Type B pancreatic cell (in vitro differentiated cells): Measurements from ENCODE around the gene CTBP2. TPM values are rescaled to one million over a fixed set of nuclear protein-coding genes. Genes with fewer than 3 reads are reported as not detected.
"Not testable (repeated sequence)": the region's sequence is repeated elsewhere in the genome, so short reads cannot be mapped to it uniquely, and the experiment has no call there.

ENCODE experiments used
- DNase-seq: peaks from one replicate; pipeline ENCODE4 v3.0.0; 2021; ENCODE audit warnings: mixed read lengths; ENCODE audit not compliant: unreplicated experiment; ENCODE audit errors: extremely low spot score
- H3K27ac Mint-ChIP-seq: 2 replicates; pipeline ENCODE4 v1.8.0; 2021; ENCODE audit warnings: mild to moderate bottlenecking, mixed read lengths
- H3K27me3 Mint-ChIP-seq: 2 replicates; pipeline ENCODE4 v1.8.0; 2021; ENCODE audit warnings: mixed read lengths
- H3K36me3 Mint-ChIP-seq: 2 replicates; pipeline ENCODE4 v1.8.0; 2021; ENCODE audit warnings: mixed read lengths
- H3K4me1 Mint-ChIP-seq: one replicate; pipeline ENCODE4 v1.8.0; 2021; ENCODE audit warnings: mixed read lengths; ENCODE audit not compliant: unreplicated experiment
- H3K4me3 Mint-ChIP-seq: 2 replicates; pipeline ENCODE4 v1.8.0; 2021; ENCODE audit warnings: mild to moderate bottlenecking, mixed read lengths
- H3K9me3 Mint-ChIP-seq: 2 replicates; pipeline ENCODE4 v1.8.0; 2021; ENCODE audit warnings: mixed read lengths
- total RNA-seq: library from RNA; stranded (reverse); gene quantifications from 2 replicates; pipeline ENCODE4 v1.2.1, GENCODE V29; 2021; ENCODE audit warnings: low replicate concordance
- TF ChIP-seq, protein P1 (sequence below): fragments of 200-600 bp; sonication (generic); conservative IDR thresholded peaks from 2 replicates; pipeline ENCODE4 v1.5.0; 2021; ENCODE audit warnings: antibody characterized with exemption, mild to moderate bottlenecking

The CTBP2 gene
- total RNA-seq, 1 donor from 2014 or later: 113 TPM

DNA sequence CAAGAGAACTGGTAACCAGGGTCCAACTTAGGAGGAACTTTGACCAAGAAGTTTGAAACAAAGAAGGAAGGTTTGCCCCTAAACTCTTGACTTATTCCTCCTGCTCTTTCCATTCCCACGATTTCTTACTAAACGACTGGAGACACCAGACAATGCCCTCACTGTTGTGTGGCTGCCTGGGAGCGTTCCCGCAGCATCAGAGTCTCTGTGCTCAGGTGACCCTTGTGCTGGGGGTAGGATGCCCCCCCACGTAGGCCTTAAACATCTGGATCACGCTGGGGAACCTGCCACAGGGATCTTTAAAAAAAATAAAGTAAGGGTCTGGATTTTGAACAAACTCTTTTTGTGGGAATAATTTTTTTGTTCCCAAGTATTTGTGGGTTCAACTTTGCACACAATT is 30.1 kb upstream of the CTBP2 start:
- H3K36me3 Mint-ChIP-seq: no peaks in the 10 kb centered on the region
- H3K9me3 Mint-ChIP-seq: no peaks in the 10 kb centered on the region
- H3K4me1 Mint-ChIP-seq: peaks cover 4% of the 10 kb centered on the region
- H3K27me3 Mint-ChIP-seq: peaks cover 6% of the 10 kb centered on the region
- no peak overlapping the region for H3K27ac Mint-ChIP-seq
- TF ChIP-seq, protein P1, sequence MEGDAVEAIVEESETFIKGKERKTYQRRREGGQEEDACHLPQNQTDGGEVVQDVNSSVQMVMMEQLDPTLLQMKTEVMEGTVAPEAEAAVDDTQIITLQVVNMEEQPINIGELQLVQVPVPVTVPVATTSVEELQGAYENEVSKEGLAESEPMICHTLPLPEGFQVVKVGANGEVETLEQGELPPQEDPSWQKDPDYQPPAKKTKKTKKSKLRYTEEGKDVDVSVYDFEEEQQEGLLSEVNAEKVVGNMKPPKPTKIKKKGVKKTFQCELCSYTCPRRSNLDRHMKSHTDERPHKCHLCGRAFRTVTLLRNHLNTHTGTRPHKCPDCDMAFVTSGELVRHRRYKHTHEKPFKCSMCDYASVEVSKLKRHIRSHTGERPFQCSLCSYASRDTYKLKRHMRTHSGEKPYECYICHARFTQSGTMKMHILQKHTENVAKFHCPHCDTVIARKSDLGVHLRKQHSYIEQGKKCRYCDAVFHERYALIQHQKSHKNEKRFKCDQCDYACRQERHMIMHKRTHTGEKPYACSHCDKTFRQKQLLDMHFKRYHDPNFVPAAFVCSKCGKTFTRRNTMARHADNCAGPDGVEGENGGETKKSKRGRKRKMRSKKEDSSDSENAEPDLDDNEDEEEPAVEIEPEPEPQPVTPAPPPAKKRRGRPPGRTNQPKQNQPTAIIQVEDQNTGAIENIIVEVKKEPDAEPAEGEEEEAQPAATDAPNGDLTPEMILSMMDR: no peak
- H3K4me3 Mint-ChIP-seq: no peak overlapping the region
- DNase-seq: no peak

DNA sequence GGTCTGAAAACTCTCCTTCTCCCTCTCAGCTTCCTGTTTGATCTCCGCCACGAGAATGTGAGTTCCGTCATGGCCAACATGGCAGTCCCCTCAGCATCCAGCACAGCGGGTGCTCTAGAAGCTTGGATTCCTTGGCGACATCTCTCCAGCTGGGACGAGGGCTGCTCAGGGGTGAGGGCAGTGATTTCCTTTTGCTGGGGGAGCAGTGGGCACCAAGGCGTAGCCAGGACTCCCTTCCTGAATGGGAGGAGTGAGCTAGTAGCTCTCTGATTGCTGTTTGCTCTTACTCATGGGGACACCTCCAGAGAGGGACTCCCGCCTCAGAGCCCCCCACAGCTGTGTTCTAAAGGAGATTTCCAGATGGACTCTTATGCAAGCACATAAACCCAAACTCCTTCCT is 28.8 kb upstream of the CTBP2 start:
- Mint-ChIP-seq H3K9me3 (no peaks in the 10 kb centered on the region), H3K36me3 (no peaks in the 10 kb centered on the region), H3K4me1 (peaks cover 4% of the 10 kb centered on the region), H3K4me3 (no peak overlapping the region), H3K27ac (no peak overlapping the region), H3K27me3 (peaks cover 6% of the 10 kb centered on the region)
- TF ChIP-seq, protein P1: no peak
- no peak for DNase-seq

DNA sequence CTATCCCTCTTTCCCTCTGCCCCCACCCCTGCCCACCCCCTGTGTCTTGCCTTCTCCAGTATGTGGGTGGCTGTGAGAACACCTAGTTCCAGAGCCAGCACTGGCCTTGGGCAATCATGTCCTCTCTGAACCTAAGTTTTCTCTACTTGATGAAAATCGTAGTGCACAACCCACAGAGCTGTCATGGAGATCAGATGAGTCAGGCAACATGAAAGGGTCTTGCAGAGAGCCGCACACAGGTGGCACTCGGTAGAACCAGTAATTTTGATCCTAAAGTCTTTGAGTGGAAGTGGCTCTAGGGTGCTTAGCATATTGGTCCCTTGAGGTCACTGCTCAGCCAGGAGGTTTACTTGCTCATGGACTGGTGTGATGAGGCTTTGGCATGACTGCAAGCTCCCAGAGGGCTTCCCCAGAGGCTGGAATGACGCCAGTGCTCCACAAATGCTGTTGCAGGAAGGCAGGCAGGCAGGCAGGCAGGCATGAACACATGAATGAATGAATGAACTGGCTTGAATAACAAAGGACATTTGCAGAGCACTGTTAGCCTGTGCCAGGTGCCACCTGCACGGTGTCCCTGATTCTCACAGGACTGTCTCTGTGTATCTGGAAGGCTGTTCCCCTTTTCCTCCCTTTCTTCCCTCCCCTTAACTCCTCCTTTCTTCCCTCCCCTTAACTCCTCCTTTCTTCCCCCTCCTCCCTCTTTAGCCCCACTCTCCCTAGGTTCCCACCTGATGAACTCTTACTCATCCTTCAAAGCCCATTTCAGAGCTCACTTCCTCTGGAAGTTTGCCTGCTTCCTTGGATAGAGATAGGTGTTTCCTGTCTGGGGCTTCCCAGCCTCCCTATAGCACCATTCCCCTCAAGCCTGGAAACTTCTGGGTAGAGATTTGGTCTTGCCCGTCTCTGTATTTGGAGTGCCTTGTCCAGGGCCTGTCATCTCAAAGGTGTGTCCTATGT is 27.2 kb upstream of the CTBP2 start:
- no peaks in the 10 kb centered on the region for H3K36me3 Mint-ChIP-seq
- peaks cover 4% of the 10 kb centered on the region for H3K4me1 Mint-ChIP-seq
- peaks cover 6% of the 10 kb centered on the region for H3K9me3 Mint-ChIP-seq
- H3K27me3 Mint-ChIP-seq: peaks cover 9% of the 10 kb centered on the region
- no peak overlapping the region for H3K4me3 Mint-ChIP-seq
- H3K27ac Mint-ChIP-seq: no peak overlapping the region
- TF ChIP-seq, protein P1: no peak
- no peak for DNase-seq

DNA sequence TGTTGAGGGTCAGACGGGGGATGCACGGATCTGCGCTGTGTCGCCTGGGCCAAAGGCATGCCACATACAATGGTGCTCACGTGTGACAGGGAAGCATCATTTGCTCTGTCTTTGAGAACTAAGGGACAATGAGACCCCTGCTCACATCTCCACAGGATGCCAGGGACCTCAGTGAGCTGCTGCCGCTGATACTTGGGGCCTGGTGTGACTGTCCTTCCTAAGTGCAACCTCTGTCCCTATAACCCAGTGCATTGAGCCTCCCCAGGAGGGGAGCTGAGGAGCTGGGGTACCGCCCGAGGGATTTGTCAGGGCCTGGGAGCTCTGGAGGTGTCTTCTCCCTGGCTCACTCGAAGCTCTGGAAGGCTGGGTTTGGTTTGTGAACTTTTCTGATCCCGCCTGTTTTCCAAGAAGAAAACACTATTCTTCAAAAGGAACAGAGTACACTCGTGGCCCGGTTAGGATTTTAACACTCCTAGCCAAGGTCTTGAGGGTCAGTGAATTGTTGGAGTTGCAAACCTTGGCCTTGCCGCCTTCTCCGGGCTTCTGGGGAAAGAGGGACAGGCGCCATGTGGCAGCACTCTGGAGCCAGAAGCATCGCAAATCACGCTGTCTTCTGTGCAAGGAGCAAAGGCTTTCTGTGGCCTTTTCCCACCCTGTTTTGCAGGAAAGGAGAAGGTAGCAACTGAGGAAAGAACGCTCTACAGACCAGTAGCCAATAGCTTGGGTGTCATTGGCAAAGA is 26.2 kb upstream of the CTBP2 start:
- H3K36me3 Mint-ChIP-seq: no peaks in the 10 kb centered on the region
- peaks cover 4% of the 10 kb centered on the region for H3K4me1 Mint-ChIP-seq
- TF ChIP-seq, protein P1: no peak
- H3K27ac Mint-ChIP-seq: no peak overlapping the region
- no peak overlapping the region for H3K4me3 Mint-ChIP-seq
- DNase-seq: no peak
- H3K27me3 Mint-ChIP-seq: peaks cover 15% of the 10 kb centered on the region
- peaks cover 6% of the 10 kb centered on the region for H3K9me3 Mint-ChIP-seq

DNA sequence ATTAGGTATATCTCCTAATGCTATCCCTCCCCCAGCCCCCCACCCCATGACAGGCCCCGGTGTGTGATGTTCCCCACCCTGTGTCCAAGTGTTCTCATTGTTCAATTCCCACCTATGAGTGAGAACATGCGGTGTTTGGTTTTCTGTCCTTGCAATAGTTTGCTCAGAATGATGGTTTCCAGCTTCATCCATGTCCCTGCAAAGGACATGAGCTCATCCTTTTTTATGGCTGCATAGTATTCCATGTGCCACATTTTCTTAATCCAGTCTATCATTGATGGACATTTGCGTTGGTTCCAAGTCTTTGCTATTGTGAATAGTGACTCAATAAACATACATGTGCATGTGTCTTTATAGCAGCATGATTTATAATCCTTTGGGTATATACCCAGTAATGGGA is 18.7 kb upstream of the CTBP2 start:
- not testable (repeated sequence) for H3K4me1 Mint-ChIP-seq, H3K4me3 Mint-ChIP-seq, H3K36me3 Mint-ChIP-seq, DNase-seq, H3K27ac Mint-ChIP-seq, H3K9me3 Mint-ChIP-seq
- peaks cover 12% of the 10 kb centered on the region for H3K27me3 Mint-ChIP-seq
